Measurements from ENCODE around the gene OLR1. TPM values are rescaled to one million over a fixed set of nuclear protein-coding genes. Genes with fewer than 3 reads are reported as not detected.

Gene OLR1
- total RNA-seq (2014; rRNA removed; shearing (Covaris generic)) = not detected in 2 replicates

GRCh38 chr12:10171973-10172728 lies at the start of gene OLR1:
TSS of gene OLR1 (minus strand) at chr12:10172132. CDS start at chr12:10172077, 55 bp downstream.

GRCh38 chr12:10212739-10213131 lies 40.8 kb upstream of the OLR1 start, which contains the start of gene GABARAPL1:
TSS of gene GABARAPL1 (plus strand) at chr12:10212877. CDS start at chr12:10213130, 253 bp downstream.

GRCh38 chr12:10178821-10179220 lies 6.9 kb upstream of the OLR1 start, which contains the start of gene TMEM52B:
TSS of gene TMEM52B (plus strand) at chr12:10179032. CDS start at chr12:10179575, 543 bp downstream.

GRCh38 chr12:10130042-10130441 lies 41.9 kb downstream of the OLR1 start, which contains the start of gene CLEC7A:
TSS of gene CLEC7A (minus strand) at chr12:10130199. CDS start at chr12:10130082, 117 bp downstream.

Other genes starting within 250 kb of the OLR1 start
- gene CLEC2A, start 239.8 kb downstream of the OLR1 start, total RNA-seq (2014; rRNA removed; shearing (Covaris generic)) = not detected in 2 replicates
- gene CLEC12A, start 200.7 kb downstream of the OLR1 start, total RNA-seq (2014; rRNA removed; shearing (Covaris generic)) = not detected in 2 replicates
- not detected in 2 replicates for gene CLEC1B, start 173.0 kb downstream of the OLR1 start, total RNA-seq (2014; rRNA removed; shearing (Covaris generic))
- not detected in 2 replicates for gene CLEC12B, start 161.5 kb downstream of the OLR1 start, total RNA-seq (2014; rRNA removed; shearing (Covaris generic))
- not detected in 2 replicates for gene CLEC9A, start 141.4 kb downstream of the OLR1 start, total RNA-seq (2014; rRNA removed; shearing (Covaris generic))
- not detected in 2 replicates for gene CLEC1A, start 73.1 kb downstream of the OLR1 start, total RNA-seq (2014; rRNA removed; shearing (Covaris generic))
- not detected in 2 replicates for gene CLEC7A, start 41.9 kb downstream of the OLR1 start, total RNA-seq (2014; rRNA removed; shearing (Covaris generic))
- 0.04 and 0.08 TPM in 2 replicates for gene TMEM52B, start 6.9 kb upstream of the OLR1 start, total RNA-seq (2014; rRNA removed; shearing (Covaris generic))
- 22.8 and 32.0 TPM in 2 replicates for gene GABARAPL1, start 40.7 kb upstream of the OLR1 start, total RNA-seq (2014; rRNA removed; shearing (Covaris generic))
- not detected in 2 replicates for gene KLRD1, start 135.7 kb upstream of the OLR1 start, total RNA-seq (2014; rRNA removed; shearing (Covaris generic))
- 0.21 and 0.98 TPM in 2 replicates for gene KLRK1, start 217.9 kb upstream of the OLR1 start, total RNA-seq (2014; rRNA removed; shearing (Covaris generic))
- not detected in 2 replicates for gene KLRC4, start 237.6 kb upstream of the OLR1 start, total RNA-seq (2014; rRNA removed; shearing (Covaris generic))
- gene KLRC3, start 248.5 kb upstream of the OLR1 start, total RNA-seq (2014; rRNA removed; shearing (Covaris generic)) = 0.60 TPM in 1 of 2 replicates, not detected in the other